Measurements from ENCODE around the gene SLC25A4.
"Not testable (repeated sequence)": the region's sequence is repeated elsewhere in the genome, so short reads cannot be mapped to it uniquely, and the experiment has no call there.

The SLC25A4 gene

GRCh38 chr4:185142912-185143600, at the start of gene SLC25A4:
Gene SLC25A4, plus strand, starts transcription at chr4:185143266. Its CDS starts 107 bp downstream, at chr4:185143373.
- peak; percentile 74 to 77 for DNase-seq (ENCODE audit: low read depth in 2 of 2)

GRCh38 chr4:185093603-185094002, 49.5 kb upstream of the SLC25A4 start:
- DNase-seq (ENCODE audit: low read depth in 2 of 2): no peak

GRCh38 chr4:185096032-185096653, 46.9 kb upstream of the SLC25A4 start:
- DNase-seq (ENCODE audit: low read depth in 2 of 2): no peak

- DNase-seq (ENCODE audit: low read depth in 2 of 2): no peak
Observed at GRCh38 chr4:185098474-185098873, 44.6 kb upstream of the SLC25A4 start.

GRCh38 chr4:185099024-185099682, 43.9 kb upstream of the SLC25A4 start:
- DNase-seq (ENCODE audit: low read depth in 2 of 2): no peak

- no peak for DNase-seq (ENCODE audit: low read depth in 2 of 2)
Observed at GRCh38 chr4:185099940-185100339, 43.1 kb upstream of the SLC25A4 start.

- DNase-seq (ENCODE audit: low read depth in 2 of 2): no peak
Observed at GRCh38 chr4:185100423-185100822, 42.6 kb upstream of the SLC25A4 start.

- DNase-seq (ENCODE audit: low read depth in 2 of 2): no peak
Observed at GRCh38 chr4:185101354-185101890, 41.6 kb upstream of the SLC25A4 start.

- no peak for DNase-seq (ENCODE audit: low read depth in 2 of 2)
Observed at GRCh38 chr4:185104733-185105132, 38.3 kb upstream of the SLC25A4 start.

- DNase-seq (ENCODE audit: low read depth in 2 of 2): no peak
Observed at GRCh38 chr4:185106353-185106752, 36.7 kb upstream of the SLC25A4 start.

- not testable (repeated sequence) for DNase-seq (ENCODE audit: low read depth in 2 of 2)
Observed at GRCh38 chr4:185107574-185107973, 35.5 kb upstream of the SLC25A4 start.

- DNase-seq (ENCODE audit: low read depth in 2 of 2): no peak
Observed at GRCh38 chr4:185108185-185108584, 34.9 kb upstream of the SLC25A4 start.

GRCh38 chr4:185108669-185109068, 34.4 kb upstream of the SLC25A4 start:
- DNase-seq (ENCODE audit: low read depth in 2 of 2): no peak

- no peak for DNase-seq (ENCODE audit: low read depth in 2 of 2)
Observed at GRCh38 chr4:185109736-185110135, 33.3 kb upstream of the SLC25A4 start.

- no peak for DNase-seq (ENCODE audit: low read depth in 2 of 2)
Observed at GRCh38 chr4:185110375-185110823, 32.7 kb upstream of the SLC25A4 start.

GRCh38 chr4:185112104-185112503, 31.0 kb upstream of the SLC25A4 start:
- no peak for DNase-seq (ENCODE audit: low read depth in 2 of 2)

GRCh38 chr4:185113340-185113739, 29.7 kb upstream of the SLC25A4 start:
- no peak for DNase-seq (ENCODE audit: low read depth in 2 of 2)

GRCh38 chr4:185115827-185116232, 27.2 kb upstream of the SLC25A4 start:
- no peak for DNase-seq (ENCODE audit: low read depth in 2 of 2)

GRCh38 chr4:185117300-185117934, 25.6 kb upstream of the SLC25A4 start:
- no peak for DNase-seq (ENCODE audit: low read depth in 2 of 2)

GRCh38 chr4:185118876-185119275, 24.2 kb upstream of the SLC25A4 start:
- no peak for DNase-seq (ENCODE audit: low read depth in 2 of 2)

- not testable (repeated sequence) for DNase-seq (ENCODE audit: low read depth in 2 of 2)
Observed at GRCh38 chr4:185119467-185119866, 23.6 kb upstream of the SLC25A4 start.
